Uterus (tissue), 2 donors: Measurements from ENCODE around the gene HOXD10.

ENCODE experiments used
- CTCF ChIP-seq, 4 experiments: fragments of 200-600 bp in 2 of 4; fragments of 450-650 bp in 2 of 4; sonication (generic) in 2 of 4; IDR thresholded peaks; one replicate each; pipeline ENCODE4 v1.5.1; 2016 to 2019; ENCODE audit warnings: antibody characterized with exemption in 4 of 4, mild to moderate bottlenecking in 2 of 4, moderate library complexity in 1 of 4
- POLR2A ChIP-seq, 2 donors: fragments of 450-650 bp; IDR thresholded peaks; one replicate each; pipeline ENCODE4 v1.6.1; 2016; ENCODE audit warnings: antibody characterized with exemption in 2 of 2, mild to moderate bottlenecking in 1 of 2, moderate library complexity in 1 of 2

- TF ChIP-seq CTCF (IDR thresholded peaks at IDR 0.05): no peak
- no peak for TF ChIP-seq POLR2A (IDR thresholded peaks at IDR 0.05)
Measured at GRCh38 chr2:176082824-176083751, 33.5 kb upstream of the HOXD10 start.
